Ovary (tissue), 9 donors: ENCODE measurements around the gene KHDC4. TPM values are rescaled to one million over a fixed set of nuclear protein-coding genes. Genes with fewer than 3 reads are reported as not detected.
"Not testable (repeated sequence)": the region's sequence is repeated elsewhere in the genome, so short reads cannot be mapped to it uniquely, and the experiment has no call there.

ENCODE experiments used
- DNase-seq, 5 donors: peaks; one replicate each; pipeline ENCODE4 v3.0.0-alpha.2; 2019 to 2020
- H3K27ac ChIP-seq, 2 donors: fragments of 200-600 bp; one replicate each; pipeline versions ENCODE4 v1.5.1 to v1.8.0; 2019 to 2022
- H3K27me3 ChIP-seq: fragments of 200-600 bp; one replicate; pipeline ENCODE4 v1.8.0; 2022
- H3K36me3 ChIP-seq: fragments of 200-600 bp; sonication (generic); one replicate; pipeline ENCODE4 v1.5.1; 2019
- H3K4me1 ChIP-seq: one replicate; pipeline ENCODE4 v1.8.1; 2013; ENCODE audit warnings: mild to moderate bottlenecking, moderate library complexity; ENCODE audit not compliant: insufficient read depth
- H3K4me3 ChIP-seq: fragments of 200-600 bp; sonication (generic); one replicate; pipeline ENCODE4 v1.5.1; 2017
- H3K9me3 ChIP-seq, 2 donors: fragments of 200-600 bp in 1 of 2; sonication (generic) in 1 of 2; one replicate each; pipeline versions ENCODE4 v1.5.1 to v1.8.1; 2013 to 2019; ENCODE audit warnings: mild to moderate bottlenecking in 1 of 2, moderate library complexity in 1 of 2
- CTCF ChIP-seq, 3 donors: fragments of 450-650 bp in 2 of 3; fragments of 200-600 bp in 1 of 3; IDR thresholded peaks; one replicate each; pipeline versions ENCODE4 v1.5.1 to v1.8.0; 2016 to 2022; ENCODE audit warnings: antibody characterized with exemption in 3 of 3, mild to moderate bottlenecking in 1 of 3
- EP300 ChIP-seq: sonication (generic); formaldehyde crosslinking; IDR thresholded peaks from one replicate; pipeline ENCODE4 v1.6.1; 2017; ENCODE audit warnings: antibody characterized with exemption
- POLR2A ChIP-seq: fragments of 450-650 bp; IDR thresholded peaks from one replicate; pipeline ENCODE4 v1.6.1; 2017; ENCODE audit warnings: antibody characterized with exemption, mild to moderate bottlenecking, moderate library complexity
- WGBS, 3 donors: extraction: QIAGEN DNeasy Blood & Tissue Kit in 1 of 3; methylation state at CpG; one replicate each; pipeline versions ENCODE4 v1.1.5 to v1.1.7; 2013 to 2017; 5-methylcytosine and 5-hydroxymethylcytosine counted together
- intact Hi-C, 4 donors: fragments of 100-400 bp; cut with DNase I; formaldehyde crosslinking; loops; one replicate each; pipeline versions ENCODE4 v1.11.0 to v1.15.1; 2022 to 2023
- polyA plus RNA-seq, 2 donors: library from polyadenylated mRNA; stranded (reverse); fragments of 200-250 nt in 1 of 2; fragments of 350-450 nt in 1 of 2; fragmentation: Illumina TruSeq in 1 of 2; extraction: RNeasy Lipid Tissue Mini Kit (QIAGEN cat#74804) in 1 of 2; gene quantifications; one replicate each; pipeline ENCODE4 v1.2.3, GENCODE V29; 2013 to 2014
- total RNA-seq, 7 donors: library from RNA; depleted of rRNA in 2 of 7; stranded (reverse); fragments of >200 nt in 2 of 7; fragmentation: NEBNext Ultra II Directional in 3 of 7; extraction: Animal tissue kit (Norgen Biotek cat#: 25700) in 3 of 7; gene quantifications; one replicate each; pipeline versions ENCODE4 v1.1.0 to v1.2.4, GENCODE V29; 2016 to 2023
- donor health status: DM: no; HTN: no; CAD: no; lungs with moderate emphysema.
- donor health status: DM: no; HTN: no; CAD: no.
- donor health status: Bipolar disorder and iron deficiency.
- donor health status: DM: yes; HTN: yes; CAD: no.
- donor health status: DM: no; HTN: no; CAD: no.
- donor health status: DM: yes; HTN: yes; CAD: no.

KHDC4 gene
- total and polyA plus RNA-seq, 9 donors = 35.4 to 61.1 (median 46.4) TPM

GRCh38 chr1:155899683-155900082 is 34.5 kb downstream of the KHDC4 start:
- H3K9me3 ChIP-seq = no peaks in the 10 kb centered on the region
- H3K27ac ChIP-seq = no peak overlapping the region
- 91 to 95% (median 94%) methylated on average over 2 of the region's 2 CpGs for WGBS, 3 donors
- H3K36me3 ChIP-seq = no peaks in the 10 kb centered on the region
- TF ChIP-seq POLR2A (no peak), EP300 (no peak), CTCF (IDR thresholded peaks at IDR 0.05) (no peak)
- no peaks in the 10 kb centered on the region for H3K27me3 ChIP-seq
- intact Hi-C loops = no loop called here
- no peaks in the 10 kb centered on the region for H3K4me1 ChIP-seq
- no peak overlapping the region for H3K4me3 ChIP-seq
- DNase-seq = no peak

GRCh38 chr1:155898888-155899287 is 35.3 kb downstream of the KHDC4 start:
- no peak overlapping the region for H3K27ac ChIP-seq
- no peaks in the 10 kb centered on the region for H3K4me1 ChIP-seq
- no peak overlapping the region for H3K4me3 ChIP-seq
- H3K36me3 ChIP-seq = no peaks in the 10 kb centered on the region
- H3K9me3 ChIP-seq = no peaks in the 10 kb centered on the region
- intact Hi-C loops = no loop called here
- no peak for DNase-seq
- no peaks in the 10 kb centered on the region for H3K27me3 ChIP-seq
- WGBS, 3 donors = 54 to 71% (median 60%) methylated on average over 2 of the region's 2 CpGs
- no peak for TF ChIP-seq POLR2A
- TF ChIP-seq EP300 = no peak
- TF ChIP-seq CTCF (IDR thresholded peaks at IDR 0.05) = no peak

GRCh38 chr1:155897746-155898145 is 36.5 kb downstream of the KHDC4 start:
- H3K36me3 ChIP-seq = no peaks in the 10 kb centered on the region
- intact Hi-C loops = no loop called here
- TF ChIP-seq POLR2A = no peak
- TF ChIP-seq EP300 = no peak
- TF ChIP-seq CTCF (IDR thresholded peaks at IDR 0.05) = no peak
- H3K4me3 ChIP-seq = no peak overlapping the region
- DNase-seq = no peak
- H3K27me3 ChIP-seq = no peaks in the 10 kb centered on the region
- H3K9me3 ChIP-seq = no peaks in the 10 kb centered on the region
- H3K27ac ChIP-seq = no peak overlapping the region
- WGBS, 3 donors = 85 to 96% (median 96%) methylated on average over 1 of the region's 1 CpG
- H3K4me1 ChIP-seq = no peaks in the 10 kb centered on the region

GRCh38 chr1:155896476-155896875 is 37.7 kb downstream of the KHDC4 start:
- H3K4me1 ChIP-seq, H3K27ac ChIP-seq, intact Hi-C loops, DNase-seq, H3K9me3 ChIP-seq, H3K36me3 ChIP-seq, H3K27me3 ChIP-seq, H3K4me3 ChIP-seq: not testable (repeated sequence)
- WGBS, 3 donors = 84 to 90% (median 90%) methylated on average over 8 of the region's 8 CpGs

GRCh38 chr1:155895617-155896016 is 38.6 kb downstream of the KHDC4 start:
- H3K27me3 ChIP-seq, H3K9me3 ChIP-seq, H3K4me1 ChIP-seq, DNase-seq, H3K4me3 ChIP-seq, H3K36me3 ChIP-seq, intact Hi-C loops, H3K27ac ChIP-seq: not testable (repeated sequence)
- WGBS, 3 donors = 93 to 97% (median 95%) methylated on average over 6 of the region's 6 CpGs
